ENCODE data around the gene SCRT2. TPM values are rescaled to one million over a fixed set of nuclear protein-coding genes. Genes with fewer than 3 reads are reported as not detected.

Gene SCRT2
- polyA plus RNA-seq, 1 of the 3 experiments (the other 2 are of a cell fraction) = not detected

DNA sequence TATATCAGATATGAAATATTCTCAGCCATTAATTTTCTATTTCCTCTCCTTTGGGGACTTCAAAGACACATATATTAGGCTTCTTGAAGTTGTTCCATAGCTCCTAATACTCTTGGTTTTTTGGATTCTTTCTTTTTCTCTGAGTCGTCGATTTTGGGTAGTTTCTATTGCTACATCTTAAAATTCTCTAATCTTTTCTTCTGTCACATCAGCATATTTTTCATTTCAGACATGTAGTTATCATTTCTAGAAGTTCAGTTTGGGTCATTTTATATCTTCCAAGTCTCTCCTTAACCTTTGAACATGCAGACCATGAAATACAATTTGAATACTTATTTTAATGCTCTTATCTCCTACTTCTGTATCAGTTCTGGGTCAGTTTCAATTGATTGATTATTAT is 38.9 kb upstream of the SCRT2 start:
- Histone ChIP-seq H3K9me3 (no peaks in the 10 kb centered on the region), H2AFZ (ENCODE audit: low read depth) (no peak overlapping the region), H3K4me3 (ENCODE audit: low read depth in 2 of 2, low read length in 1 of 2) (no peak overlapping the region), H3K27me3 (ENCODE audit: insufficient read depth) (peaks cover under 1% of the 10 kb centered on the region; the same call in 1 of the 2 replicates), H3K27ac (ENCODE audit: low read depth in 2 of 2, low read length in 1 of 2) (no peak overlapping the region), H3K79me2 (ENCODE audit: insufficient read depth) (no peaks in the 10 kb centered on the region), H4K20me1 (ENCODE audit: insufficient read depth) (no peaks in the 10 kb centered on the region), H3K9me2 (no peaks in the 10 kb centered on the region), H3F3A (replicated peaks; ENCODE audit: insufficient read depth) (no peaks in the 10 kb centered on the region), H3K4me2 (no peak overlapping the region), H3K4me1 (ENCODE audit: control insufficient read depth in 1 of 2, insufficient read depth in 2 of 2, low read depth in 1 of 2, low read length in 1 of 2) (peaks cover 0 to 4% of the 10 kb centered on the region in 2 experiments; a peak in 1 of 4 replicates), H3K9ac (no peak overlapping the region), H3K36me3 (replicated peaks in 1 of 2; ENCODE audit: control insufficient read depth in 1 of 2, insufficient read depth in 2 of 2, low read length in 1 of 2) (no peaks in the 10 kb centered on the region)
- 3% methylated on average over 2 of the region's 2 CpGs for WGBS (ENCODE audit: low lambda C conversion rate)
- TF ChIP-seq, protein P1, sequence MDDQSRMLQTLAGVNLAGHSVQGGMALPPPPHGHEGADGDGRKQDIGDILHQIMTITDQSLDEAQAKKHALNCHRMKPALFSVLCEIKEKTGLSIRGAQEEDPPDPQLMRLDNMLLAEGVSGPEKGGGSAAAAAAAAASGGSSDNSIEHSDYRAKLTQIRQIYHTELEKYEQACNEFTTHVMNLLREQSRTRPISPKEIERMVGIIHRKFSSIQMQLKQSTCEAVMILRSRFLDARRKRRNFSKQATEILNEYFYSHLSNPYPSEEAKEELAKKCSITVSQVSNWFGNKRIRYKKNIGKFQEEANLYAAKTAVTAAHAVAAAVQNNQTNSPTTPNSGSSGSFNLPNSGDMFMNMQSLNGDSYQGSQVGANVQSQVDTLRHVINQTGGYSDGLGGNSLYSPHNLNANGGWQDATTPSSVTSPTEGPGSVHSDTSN (IDR thresholded peaks at IDR 0.05) = no peak
- TF ChIP-seq TAF1 (IDR thresholded peaks at IDR 0.05; ENCODE audit: borderline replicate concordance, low read depth, low read length) = no peak
- TF ChIP-seq RAD21 (IDR thresholded peaks at IDR 0.05; ENCODE audit: low read length) = no peak
- TF ChIP-seq, protein P2, sequence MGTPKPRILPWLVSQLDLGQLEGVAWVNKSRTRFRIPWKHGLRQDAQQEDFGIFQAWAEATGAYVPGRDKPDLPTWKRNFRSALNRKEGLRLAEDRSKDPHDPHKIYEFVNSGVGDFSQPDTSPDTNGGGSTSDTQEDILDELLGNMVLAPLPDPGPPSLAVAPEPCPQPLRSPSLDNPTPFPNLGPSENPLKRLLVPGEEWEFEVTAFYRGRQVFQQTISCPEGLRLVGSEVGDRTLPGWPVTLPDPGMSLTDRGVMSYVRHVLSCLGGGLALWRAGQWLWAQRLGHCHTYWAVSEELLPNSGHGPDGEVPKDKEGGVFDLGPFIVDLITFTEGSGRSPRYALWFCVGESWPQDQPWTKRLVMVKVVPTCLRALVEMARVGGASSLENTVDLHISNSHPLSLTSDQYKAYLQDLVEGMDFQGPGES (IDR thresholded peaks at IDR 0.05; ENCODE audit: low read depth, low read length) = no peak
- TF ChIP-seq, protein P3, sequence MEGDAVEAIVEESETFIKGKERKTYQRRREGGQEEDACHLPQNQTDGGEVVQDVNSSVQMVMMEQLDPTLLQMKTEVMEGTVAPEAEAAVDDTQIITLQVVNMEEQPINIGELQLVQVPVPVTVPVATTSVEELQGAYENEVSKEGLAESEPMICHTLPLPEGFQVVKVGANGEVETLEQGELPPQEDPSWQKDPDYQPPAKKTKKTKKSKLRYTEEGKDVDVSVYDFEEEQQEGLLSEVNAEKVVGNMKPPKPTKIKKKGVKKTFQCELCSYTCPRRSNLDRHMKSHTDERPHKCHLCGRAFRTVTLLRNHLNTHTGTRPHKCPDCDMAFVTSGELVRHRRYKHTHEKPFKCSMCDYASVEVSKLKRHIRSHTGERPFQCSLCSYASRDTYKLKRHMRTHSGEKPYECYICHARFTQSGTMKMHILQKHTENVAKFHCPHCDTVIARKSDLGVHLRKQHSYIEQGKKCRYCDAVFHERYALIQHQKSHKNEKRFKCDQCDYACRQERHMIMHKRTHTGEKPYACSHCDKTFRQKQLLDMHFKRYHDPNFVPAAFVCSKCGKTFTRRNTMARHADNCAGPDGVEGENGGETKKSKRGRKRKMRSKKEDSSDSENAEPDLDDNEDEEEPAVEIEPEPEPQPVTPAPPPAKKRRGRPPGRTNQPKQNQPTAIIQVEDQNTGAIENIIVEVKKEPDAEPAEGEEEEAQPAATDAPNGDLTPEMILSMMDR (IDR thresholded peaks at IDR 0.05) = no peak
- TF ChIP-seq NFIC (IDR thresholded peaks at IDR 0.05; ENCODE audit: borderline replicate concordance) = no peak
- no peak for TF ChIP-seq EZH2phosphoT487 (IDR thresholded peaks at IDR 0.05; ENCODE audit: borderline replicate concordance, low read depth)
- TF ChIP-seq, protein P4, sequence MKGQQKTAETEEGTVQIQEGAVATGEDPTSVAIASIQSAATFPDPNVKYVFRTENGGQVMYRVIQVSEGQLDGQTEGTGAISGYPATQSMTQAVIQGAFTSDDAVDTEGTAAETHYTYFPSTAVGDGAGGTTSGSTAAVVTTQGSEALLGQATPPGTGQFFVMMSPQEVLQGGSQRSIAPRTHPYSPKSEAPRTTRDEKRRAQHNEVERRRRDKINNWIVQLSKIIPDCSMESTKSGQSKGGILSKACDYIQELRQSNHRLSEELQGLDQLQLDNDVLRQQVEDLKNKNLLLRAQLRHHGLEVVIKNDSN (IDR thresholded peaks at IDR 0.05; ENCODE audit: borderline replicate concordance, low read depth) = no peak
- TF ChIP-seq, protein P5, sequence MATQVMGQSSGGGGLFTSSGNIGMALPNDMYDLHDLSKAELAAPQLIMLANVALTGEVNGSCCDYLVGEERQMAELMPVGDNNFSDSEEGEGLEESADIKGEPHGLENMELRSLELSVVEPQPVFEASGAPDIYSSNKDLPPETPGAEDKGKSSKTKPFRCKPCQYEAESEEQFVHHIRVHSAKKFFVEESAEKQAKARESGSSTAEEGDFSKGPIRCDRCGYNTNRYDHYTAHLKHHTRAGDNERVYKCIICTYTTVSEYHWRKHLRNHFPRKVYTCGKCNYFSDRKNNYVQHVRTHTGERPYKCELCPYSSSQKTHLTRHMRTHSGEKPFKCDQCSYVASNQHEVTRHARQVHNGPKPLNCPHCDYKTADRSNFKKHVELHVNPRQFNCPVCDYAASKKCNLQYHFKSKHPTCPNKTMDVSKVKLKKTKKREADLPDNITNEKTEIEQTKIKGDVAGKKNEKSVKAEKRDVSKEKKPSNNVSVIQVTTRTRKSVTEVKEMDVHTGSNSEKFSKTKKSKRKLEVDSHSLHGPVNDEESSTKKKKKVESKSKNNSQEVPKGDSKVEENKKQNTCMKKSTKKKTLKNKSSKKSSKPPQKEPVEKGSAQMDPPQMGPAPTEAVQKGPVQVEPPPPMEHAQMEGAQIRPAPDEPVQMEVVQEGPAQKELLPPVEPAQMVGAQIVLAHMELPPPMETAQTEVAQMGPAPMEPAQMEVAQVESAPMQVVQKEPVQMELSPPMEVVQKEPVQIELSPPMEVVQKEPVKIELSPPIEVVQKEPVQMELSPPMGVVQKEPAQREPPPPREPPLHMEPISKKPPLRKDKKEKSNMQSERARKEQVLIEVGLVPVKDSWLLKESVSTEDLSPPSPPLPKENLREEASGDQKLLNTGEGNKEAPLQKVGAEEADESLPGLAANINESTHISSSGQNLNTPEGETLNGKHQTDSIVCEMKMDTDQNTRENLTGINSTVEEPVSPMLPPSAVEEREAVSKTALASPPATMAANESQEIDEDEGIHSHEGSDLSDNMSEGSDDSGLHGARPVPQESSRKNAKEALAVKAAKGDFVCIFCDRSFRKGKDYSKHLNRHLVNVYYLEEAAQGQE (IDR thresholded peaks at IDR 0.05; ENCODE audit: low read depth, low read length) = no peak
- TF ChIP-seq SIN3A (IDR thresholded peaks at IDR 0.05; ENCODE audit: borderline replicate concordance, low read depth, low read length) = no peak
- TF ChIP-seq RXRA (IDR thresholded peaks at IDR 0.05; ENCODE audit: borderline replicate concordance, low read depth) = no peak
- no peak for TF ChIP-seq EP300 (IDR thresholded peaks at IDR 0.05; ENCODE audit: borderline replicate concordance in 1 of 2, low read depth in 1 of 2, low read length in 1 of 2)
- no peak for TF ChIP-seq MXI1 (IDR thresholded peaks at IDR 0.05; ENCODE audit: low read depth, low read length)
- no peak for TF ChIP-seq JUND (IDR thresholded peaks at IDR 0.05)
- TF ChIP-seq GATA2 (CRISPR knock-in tag; IDR thresholded peaks at IDR 0.05) = no peak
- TF ChIP-seq CHD2 (IDR thresholded peaks at IDR 0.05; ENCODE audit: low read length, partially characterized antibody) = no peak
- no peak for TF ChIP-seq ELF1 (IDR thresholded peaks at IDR 0.05)
- CTCF ChIA-PET = interaction anchor here (1.6 to 2.2 kb wide), 3 partner anchors 14 to 153 kb away, joined by 5 to 11 read pairs (median 9); no protein-coding TSS in a partner anchor
- no peak for DNase-seq
- POLR2A ChIA-PET = no interaction called here

Data from SK-N-SH (cell line).